GM13976 (cell line): Measurements from ENCODE around the gene ERCC2.
A peak's percentile ranks its signal among the peaks of the same experiment; 100 is the strongest.

Experiments used
- DNase-seq: peaks from one replicate; pipeline ENCODE4 v3.0.0; 2012; ENCODE audit warnings: low spot score
- CTCF ChIP-seq: IDR thresholded peaks from 2 replicates; pipeline ENCODE4 v1.5.1; 2012; ENCODE audit warnings: borderline replicate concordance, mild to moderate bottlenecking; ENCODE audit not compliant: insufficient read depth; ENCODE audit errors: extremely low read depth, missing control alignments, control extremely low read depth
- in situ Hi-C: fragments of 300-500 bp; cut with MboI; formaldehyde crosslinking; loops from one replicate; pipeline ENCODE4 v1.12.0; 2022; ENCODE audit warnings: low sequenced_read_pairs, mixed read lengths, inconsistent platforms; ENCODE audit not compliant: unreplicated experiment

Gene ERCC2

GRCh38 chr19:45370410-45371204 lies at the start of gene ERCC2:
Gene ERCC2 (minus strand): TSS chr19:45370573. CDS start chr19:45370540, 33 bp downstream.
- peak; percentile 100 for DNase-seq
- no peak for TF ChIP-seq CTCF
- in situ Hi-C loops = no loop called here

DNA sequence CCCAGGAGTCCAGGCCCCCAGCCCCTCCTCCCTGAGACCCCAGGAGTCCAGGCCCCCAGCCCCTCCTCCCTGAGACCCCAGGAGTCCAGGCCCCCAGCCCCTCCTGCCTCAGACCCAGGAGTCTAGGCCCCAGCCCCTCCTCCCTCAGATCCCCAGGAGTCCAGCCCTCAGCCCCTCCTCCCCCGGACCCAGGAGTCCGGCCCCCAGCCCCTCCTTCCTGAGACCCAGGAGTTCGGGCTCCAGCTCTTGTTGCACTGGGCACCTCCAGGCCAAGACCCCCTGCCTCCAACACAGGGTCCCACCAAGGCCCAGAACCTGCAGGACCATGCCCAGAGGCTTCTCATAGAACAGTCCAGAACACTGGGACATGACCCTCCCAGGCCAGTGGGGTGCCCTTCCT lies 49.5 kb upstream of the ERCC2 start:
- no peak for TF ChIP-seq CTCF
- in situ Hi-C loops = no loop called here
- DNase-seq = no peak

- no peak for TF ChIP-seq CTCF
- in situ Hi-C loops = no loop called here
- peak; percentile 87 for DNase-seq
Measured at GRCh38 chr19:45419396-45419795, 49.0 kb upstream of the ERCC2 start.

DNA sequence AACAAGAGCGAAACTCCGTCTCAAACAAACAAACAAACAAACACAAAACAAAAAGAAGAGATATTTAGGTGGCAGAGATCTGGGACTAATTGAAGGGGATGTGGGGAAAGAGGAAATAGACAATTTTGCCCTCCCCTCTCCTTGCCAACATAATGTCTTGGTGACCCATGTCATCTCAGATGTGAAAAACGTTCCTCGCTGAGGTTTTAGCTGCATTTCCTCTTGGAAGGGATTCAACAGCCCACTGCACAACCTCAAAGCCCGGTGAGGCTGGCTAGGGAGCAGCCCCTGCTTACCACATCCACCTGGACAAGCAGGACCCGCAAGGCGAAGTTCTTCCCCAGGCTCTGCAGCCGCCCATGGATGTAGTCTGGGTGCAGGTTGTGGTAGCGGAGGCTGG lies 48.4 kb upstream of the ERCC2 start:
- in situ Hi-C loops = no loop called here
- TF ChIP-seq CTCF = no peak
- DNase-seq = no peak

DNA sequence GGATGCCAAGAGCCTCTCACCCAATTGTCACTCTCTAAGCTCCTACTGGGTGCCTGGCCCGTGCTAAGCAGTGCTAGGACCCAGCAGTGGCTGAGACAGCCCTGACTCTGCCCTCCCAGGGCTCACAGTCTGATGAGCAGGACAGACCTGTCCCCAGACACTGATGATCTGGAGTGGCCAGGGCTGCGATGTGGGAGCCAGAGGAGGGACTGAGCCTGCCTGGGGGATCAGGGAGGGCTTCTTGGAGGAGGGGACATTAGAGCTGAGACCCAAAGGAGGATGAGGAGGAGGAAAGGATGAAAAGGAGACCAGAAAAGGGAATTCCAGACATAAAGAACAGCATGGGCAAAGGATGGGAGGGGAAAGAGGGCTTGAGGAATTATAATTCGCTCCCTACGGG lies 46.8 kb upstream of the ERCC2 start:
- TF ChIP-seq CTCF = no peak
- in situ Hi-C loops = no loop called here
- DNase-seq = no peak

DNA sequence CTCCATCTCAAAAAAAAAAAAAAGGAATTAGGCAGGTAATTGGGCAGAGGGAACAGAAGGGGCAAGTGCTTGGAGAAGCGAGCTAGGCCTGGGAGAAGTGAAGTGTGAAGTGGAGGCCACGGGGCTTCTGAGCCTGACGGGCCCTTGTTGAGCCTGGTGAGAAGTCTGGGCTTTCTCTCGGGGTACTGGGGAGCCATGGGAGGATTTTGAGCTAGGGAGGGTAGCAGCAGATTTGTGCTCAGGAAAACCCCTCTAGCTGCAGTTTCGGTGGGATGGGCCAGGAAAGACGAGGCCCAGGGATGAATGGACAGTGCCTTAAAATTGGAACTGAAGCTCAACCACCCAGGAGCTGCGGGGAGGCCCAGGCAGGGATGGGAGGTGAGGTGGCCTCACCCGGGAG lies 44.1 kb upstream of the ERCC2 start:
- TF ChIP-seq CTCF = no peak
- peak; percentile 8 for DNase-seq
- in situ Hi-C loops = no loop called here
